Trophoblast cell (in vitro differentiated cells and primary cell): ENCODE measurements around the gene ADRB1.

Experiments used
- DNase-seq, 2 donors: peaks; one replicate each; pipeline ENCODE4 v3.0.0-alpha.2; 2016
- H2AFZ ChIP-seq: 2 replicates; pipeline ENCODE4 v1.6.1; 2013; ENCODE audit warnings: low read length, moderate library complexity, mild to moderate bottlenecking; ENCODE audit not compliant: insufficient read depth, poor library complexity
- H2AK5ac ChIP-seq: 2 replicates; pipeline ENCODE4 v1.6.1; 2013; ENCODE audit warnings: mild to moderate bottlenecking, low read length
- H2BK120ac ChIP-seq: 2 replicates; pipeline ENCODE4 v1.6.1; 2013; ENCODE audit warnings: low read length, mild to moderate bottlenecking, moderate library complexity; ENCODE audit not compliant: insufficient read depth, poor library complexity
- H2BK12ac ChIP-seq: 2 replicates; pipeline ENCODE4 v1.6.1; 2013; ENCODE audit warnings: mild to moderate bottlenecking, low read length, moderate library complexity
- H2BK5ac ChIP-seq: 2 replicates; pipeline ENCODE4 v1.6.1; 2013; ENCODE audit warnings: low read length, low read depth, moderate library complexity, mild to moderate bottlenecking; ENCODE audit not compliant: poor library complexity
- H3K14ac ChIP-seq: 2 replicates; pipeline ENCODE4 v1.6.1; 2013; ENCODE audit warnings: mild to moderate bottlenecking, low read length
- H3K18ac ChIP-seq: 2 replicates; pipeline ENCODE4 v1.6.1; 2013; ENCODE audit warnings: mild to moderate bottlenecking, low read length
- H3K23ac ChIP-seq: 2 replicates; pipeline ENCODE4 v1.6.1; 2013; ENCODE audit warnings: low read length
- H3K27ac ChIP-seq: 2 replicates; pipeline ENCODE4 v1.5.1; 2013; ENCODE audit warnings: low read depth, mild to moderate bottlenecking, inconsistent platforms, low read length, moderate library complexity
- H3K27me3 ChIP-seq: 2 replicates; pipeline ENCODE4 v1.6.1; 2013; ENCODE audit warnings: inconsistent platforms, mild to moderate bottlenecking, low read length, moderate library complexity; ENCODE audit not compliant: insufficient read depth
- H3K36me3 ChIP-seq, 2 experiments: 1 replicate in 1 of 2; 2 replicates in 1 of 2; pipeline ENCODE4 v1.6.1; 2013; ENCODE audit warnings: low read length in 2 of 2, mild to moderate bottlenecking in 2 of 2, moderate library complexity in 1 of 2; ENCODE audit not compliant: insufficient read depth in 2 of 2, control insufficient read depth in 1 of 2
- H3K4ac ChIP-seq: 2 replicates; pipeline ENCODE4 v1.6.1; 2013; ENCODE audit warnings: low read depth, mild to moderate bottlenecking, low read length, moderate library complexity
- H3K4me1 ChIP-seq, 2 experiments: 1 replicate in 1 of 2; 2 replicates in 1 of 2; pipeline ENCODE4 v1.6.1; 2013; ENCODE audit warnings: low read length in 2 of 2, mild to moderate bottlenecking in 2 of 2, moderate library complexity in 1 of 2; ENCODE audit not compliant: insufficient read depth in 2 of 2, control insufficient read depth in 1 of 2
- H3K4me2 ChIP-seq: 2 replicates; pipeline ENCODE4 v1.6.1; 2013; ENCODE audit warnings: inconsistent platforms, mild to moderate bottlenecking, low read length, moderate library complexity
- H3K4me3 ChIP-seq: 2 replicates; pipeline ENCODE4 v1.5.1; 2013; ENCODE audit warnings: mild to moderate bottlenecking, low read depth, low read length, inconsistent platforms
- H3K79me1 ChIP-seq: one replicate; pipeline ENCODE4 v1.6.1; 2013; ENCODE audit warnings: low read length
- H3K79me2 ChIP-seq: 2 replicates; pipeline ENCODE4 v1.6.1; 2013; ENCODE audit warnings: low read length, mild to moderate bottlenecking; ENCODE audit not compliant: control insufficient read depth, insufficient read depth, poor library complexity
- H3K9ac ChIP-seq: 2 replicates; pipeline ENCODE4 v1.6.1; 2013; ENCODE audit warnings: mild to moderate bottlenecking, low read length
- H3K9me3 ChIP-seq: 2 replicates; pipeline ENCODE4 v1.6.1; 2013; ENCODE audit warnings: low read depth, mild to moderate bottlenecking, control low read depth, inconsistent platforms, low read length; ENCODE audit not compliant: insufficient read depth
- H4K12ac ChIP-seq: 2 replicates; pipeline ENCODE4 v1.6.1; 2013; ENCODE audit warnings: low read depth, mild to moderate bottlenecking, low read length, moderate library complexity
- H4K8ac ChIP-seq: 2 replicates; pipeline ENCODE4 v1.6.1; 2013; ENCODE audit warnings: low read depth, mild to moderate bottlenecking, low read length, moderate library complexity
- H4K91ac ChIP-seq: one replicate; pipeline ENCODE4 v1.6.1; 2013; ENCODE audit warnings: low read depth, mild to moderate bottlenecking, low read length, moderate library complexity
- WGBS: extraction: QIAGEN DNeasy Blood & Tissue Kit; methylation state at CpG from one replicate; pipeline ENCODE4 v1.1.7; 2013; ENCODE audit warnings: missing lambda C conversion rate; ENCODE audit not compliant: insufficient read length, insufficient coverage; ENCODE audit errors: extremely low coverage; 5-methylcytosine and 5-hydroxymethylcytosine counted together

Gene ADRB1

GRCh38 chr10:114087655-114088054 lies 44.0 kb downstream of the ADRB1 start:
- WGBS: no CpG with 5 or more reads among the region's 4 CpGs
- no peaks in the 10 kb centered on the region for H3K79me1 ChIP-seq
- H3K14ac ChIP-seq: no peak overlapping the region
- no peak overlapping the region for H3K4ac ChIP-seq
- H2BK120ac ChIP-seq: no peak overlapping the region
- H4K91ac ChIP-seq: no peak overlapping the region
- H2AK5ac ChIP-seq: no peak overlapping the region
- no peak overlapping the region for H3K18ac ChIP-seq
- no peaks in the 10 kb centered on the region for H3K4me1 ChIP-seq
- H2AFZ ChIP-seq: no peak overlapping the region
- DNase-seq: no peak
- no peak overlapping the region for H3K23ac ChIP-seq
- H4K8ac ChIP-seq: no peak overlapping the region
- no peak overlapping the region for H4K12ac ChIP-seq
- H3K36me3 ChIP-seq: no peaks in the 10 kb centered on the region
- H2BK5ac ChIP-seq: no peak overlapping the region
- no peak overlapping the region for H3K27ac ChIP-seq
- H3K4me2 ChIP-seq: no peak overlapping the region
- H3K9me3 ChIP-seq: peaks cover 1% of the 10 kb centered on the region
- no peaks in the 10 kb centered on the region for H3K79me2 ChIP-seq
- H3K27me3 ChIP-seq: no peaks in the 10 kb centered on the region
- H3K4me3 ChIP-seq: no peak overlapping the region
- H3K9ac ChIP-seq: no peak overlapping the region
- H2BK12ac ChIP-seq: no peak overlapping the region

- WGBS: no CpG with 5 or more reads among the region's 3 CpGs
- Histone ChIP-seq H3K27me3 (no peaks in the 10 kb centered on the region), H3K79me1 (no peaks in the 10 kb centered on the region)
Observed at GRCh38 chr10:114094795-114095194, 51.1 kb downstream of the ADRB1 start.

GRCh38 chr10:114095559-114096337 lies 52.1 kb downstream of the ADRB1 start:
- H3K4ac ChIP-seq: no peak overlapping the region
- no peaks in the 10 kb centered on the region for H3K36me3 ChIP-seq
- peaks cover 2% of the 10 kb centered on the region for H3K9me3 ChIP-seq

More at GRCh38 chr10:114094795-114095194, 51.1 kb downstream of the ADRB1 start:
- Histone ChIP-seq H3K9me3 (peaks cover 2% of the 10 kb centered on the region), H3K27ac (no peak overlapping the region), H2BK12ac (no peak overlapping the region), H2BK120ac (no peak overlapping the region), H3K79me2 (no peaks in the 10 kb centered on the region), H4K91ac (no peak overlapping the region), H2AK5ac (no peak overlapping the region), H4K12ac (no peak overlapping the region), H3K4ac (no peak overlapping the region), H3K36me3 (no peaks in the 10 kb centered on the region), H3K4me2 (no peak overlapping the region), H2BK5ac (no peak overlapping the region), H3K23ac (no peak overlapping the region), H4K8ac (no peak overlapping the region), H3K4me1 (no peaks in the 10 kb centered on the region), H3K4me3 (no peak overlapping the region), H2AFZ (no peak overlapping the region), H3K18ac (no peak overlapping the region), H3K14ac (no peak overlapping the region), H3K9ac (no peak overlapping the region)
- DNase-seq: no peak

More at GRCh38 chr10:114095559-114096337, 52.1 kb downstream of the ADRB1 start:
- Histone ChIP-seq H3K27me3 (peaks cover 5% of the 10 kb centered on the region), H4K8ac (no peak overlapping the region), H3K18ac (no peak overlapping the region), H4K12ac (no peak overlapping the region), H3K79me1 (no peaks in the 10 kb centered on the region), H3K27ac (no peak overlapping the region), H2AK5ac (no peak overlapping the region), H3K4me1 (peaks cover under 1 to 2% of the 10 kb centered on the region in 2 experiments), H4K91ac (no peak overlapping the region), H3K4me2 (no peak overlapping the region), H2BK12ac (no peak overlapping the region), H2BK120ac (no peak overlapping the region), H3K79me2 (no peaks in the 10 kb centered on the region), H2BK5ac (no peak overlapping the region), H3K23ac (no peak overlapping the region), H2AFZ (no peak overlapping the region), H3K9ac (no peak overlapping the region), H3K4me3 (no peak overlapping the region), H3K14ac (no peak overlapping the region)
- WGBS: no CpG with 5 or more reads among the region's 13 CpGs
- DNase-seq: no peak
